Measurements from ENCODE around the gene TEX30.

TEX30 gene

GRCh38 chr13:102742101-102742500 is 31.5 kb downstream of the TEX30 start:
- H3K27ac ChIP-seq: no peak overlapping the region
- TF ChIP-seq CTCF (conservative IDR thresholded peaks at IDR 0.05): no peak
- TF ChIP-seq ZFX (IDR thresholded peaks at IDR 0.05): no peak

- TF ChIP-seq CTCF (conservative IDR thresholded peaks at IDR 0.05) (no peak), ZFX (IDR thresholded peaks at IDR 0.05) (no peak)
- no peak overlapping the region for H3K27ac ChIP-seq
Observed at GRCh38 chr13:102729560-102730270, 43.9 kb downstream of the TEX30 start.

- TF ChIP-seq ZFX (IDR thresholded peaks at IDR 0.05) (no peak), CTCF (conservative IDR thresholded peaks at IDR 0.05) (peak; percentile 9; the same call in 1 of the 2 replicates)
- H3K27ac ChIP-seq: no peak overlapping the region
Observed at GRCh38 chr13:102726430-102726829, 47.2 kb downstream of the TEX30 start.

GRCh38 chr13:102724923-102725322 is 48.7 kb downstream of the TEX30 start:
- TF ChIP-seq ZFX (IDR thresholded peaks at IDR 0.05): no peak
- TF ChIP-seq CTCF (conservative IDR thresholded peaks at IDR 0.05): peak; percentile 48
- H3K27ac ChIP-seq: no peak overlapping the region

- H3K27ac ChIP-seq: no peak overlapping the region
Observed at GRCh38 chr13:102721800-102722231, 51.8 kb downstream of the TEX30 start.

GRCh38 chr13:102718746-102719145 is 54.8 kb downstream of the TEX30 start:
- no peak for TF ChIP-seq ZFX (IDR thresholded peaks at IDR 0.05)
- no peak for TF ChIP-seq CTCF (conservative IDR thresholded peaks at IDR 0.05)

More at GRCh38 chr13:102721800-102722231, 51.8 kb downstream of the TEX30 start:
- TF ChIP-seq CTCF (conservative IDR thresholded peaks at IDR 0.05): no peak
- no peak for TF ChIP-seq ZFX (IDR thresholded peaks at IDR 0.05)

More at GRCh38 chr13:102718746-102719145, 54.8 kb downstream of the TEX30 start:
- H3K27ac ChIP-seq: no peak overlapping the region

Data from C4-2B (cell line).